Astrocyte (in vitro differentiated cells and primary cell): Measurements from ENCODE around the gene SV2C. TPM values are rescaled to one million over a fixed set of nuclear protein-coding genes. Genes with fewer than 3 reads are reported as not detected.

Source experiments
- DNase-seq: peaks from one replicate; pipeline ENCODE4 v3.0.0-alpha.2; 2010; ENCODE audit warnings: low read depth
- FAIRE-seq: peaks from 2 replicates; lab custom pipeline; 2011; peaks lifted over from hg19 to GRCh38; lab: Jason Lieb, UNC
- H2AFZ ChIP-seq: 2 replicates; pipeline ENCODE4 v1.6.0; 2012; ENCODE audit warnings: low read depth, low read length, inconsistent platforms
- H3K27ac ChIP-seq: 2 replicates; pipeline ENCODE4 v1.5.1; 2011; ENCODE audit warnings: low read depth, low read length, inconsistent platforms
- H3K27me3 ChIP-seq: 2 replicates; pipeline ENCODE4 v1.6.0; 2011; ENCODE audit warnings: low read length, inconsistent platforms; ENCODE audit not compliant: insufficient read depth
- H3K36me3 ChIP-seq: 2 replicates; pipeline ENCODE4 v1.5.1; 2011; ENCODE audit warnings: low read length, inconsistent platforms; ENCODE audit not compliant: insufficient read depth
- H3K4me1 ChIP-seq: 2 replicates; pipeline ENCODE4 v1.5.1; 2011; ENCODE audit warnings: low read length, inconsistent platforms; ENCODE audit not compliant: insufficient read depth
- H3K4me2 ChIP-seq: 2 replicates; pipeline ENCODE4 v1.6.0; 2012; ENCODE audit warnings: low read length, inconsistent platforms
- H3K4me3 ChIP-seq: 2 replicates; pipeline ENCODE4 v1.5.1; 2011; ENCODE audit warnings: low read depth, mild to moderate bottlenecking, low read length, inconsistent platforms; ENCODE audit not compliant: insufficient read depth
- H3K79me2 ChIP-seq: 2 replicates; pipeline ENCODE4 v1.6.0; 2012; ENCODE audit warnings: mild to moderate bottlenecking, low read length, inconsistent platforms; ENCODE audit not compliant: insufficient read depth
- H3K9ac ChIP-seq: 2 replicates; pipeline ENCODE4 v1.6.0; 2012; ENCODE audit warnings: mild to moderate bottlenecking, low read length, inconsistent platforms
- H3K9me3 ChIP-seq: 2 replicates; pipeline ENCODE4 v1.5.1; 2012; ENCODE audit warnings: low read depth, mild to moderate bottlenecking, low read length, inconsistent platforms; ENCODE audit not compliant: insufficient read depth
- H4K20me1 ChIP-seq: 2 replicates; pipeline ENCODE4 v1.6.0; 2012; ENCODE audit warnings: low read length, inconsistent platforms; ENCODE audit not compliant: insufficient read depth
- H3K27ac Mint-ChIP-seq: one replicate; pipeline ENCODE4 v1.8.0; 2021; ENCODE audit warnings: mild to moderate bottlenecking, mixed read lengths; ENCODE audit not compliant: unreplicated experiment
- H3K27me3 Mint-ChIP-seq: one replicate; pipeline ENCODE4 v1.8.0; 2021; ENCODE audit warnings: low read depth, mixed read lengths; ENCODE audit not compliant: unreplicated experiment
- H3K36me3 Mint-ChIP-seq: one replicate; pipeline ENCODE4 v1.8.0; 2021; ENCODE audit warnings: low read depth, mixed read lengths; ENCODE audit not compliant: unreplicated experiment
- H3K4me1 Mint-ChIP-seq: one replicate; pipeline ENCODE4 v1.8.0; 2021; ENCODE audit warnings: low read depth, mixed read lengths; ENCODE audit not compliant: unreplicated experiment
- H3K4me3 Mint-ChIP-seq: one replicate; pipeline ENCODE4 v1.8.0; 2021; ENCODE audit warnings: mild to moderate bottlenecking, moderate library complexity, mixed read lengths; ENCODE audit not compliant: unreplicated experiment
- H3K9me3 Mint-ChIP-seq: one replicate; pipeline ENCODE4 v1.8.0; 2021; ENCODE audit warnings: mild to moderate bottlenecking, mixed read lengths; ENCODE audit not compliant: unreplicated experiment
- EZH2 ChIP-seq: IDR thresholded peaks from 2 replicates; pipeline ENCODE4 v1.6.1; 2012; ENCODE audit warnings: mild to moderate bottlenecking, low read length, inconsistent platforms; ENCODE audit not compliant: insufficient read depth
- total RNA-seq: library from RNA; stranded (reverse); gene quantifications from 2 replicates; pipeline ENCODE4 v1.2.1, GENCODE V29; 2021
- TF ChIP-seq, protein P1 (sequence below): IDR thresholded peaks from 2 replicates; pipeline ENCODE4 v1.5.1; 2011; ENCODE audit warnings: low read depth, mild to moderate bottlenecking, inconsistent platforms, low read length, moderate library complexity; ENCODE audit not compliant: insufficient read depth

SV2C gene
- total RNA-seq, 1 donor from 2014 or later, result 0.05 TPM

DNA sequence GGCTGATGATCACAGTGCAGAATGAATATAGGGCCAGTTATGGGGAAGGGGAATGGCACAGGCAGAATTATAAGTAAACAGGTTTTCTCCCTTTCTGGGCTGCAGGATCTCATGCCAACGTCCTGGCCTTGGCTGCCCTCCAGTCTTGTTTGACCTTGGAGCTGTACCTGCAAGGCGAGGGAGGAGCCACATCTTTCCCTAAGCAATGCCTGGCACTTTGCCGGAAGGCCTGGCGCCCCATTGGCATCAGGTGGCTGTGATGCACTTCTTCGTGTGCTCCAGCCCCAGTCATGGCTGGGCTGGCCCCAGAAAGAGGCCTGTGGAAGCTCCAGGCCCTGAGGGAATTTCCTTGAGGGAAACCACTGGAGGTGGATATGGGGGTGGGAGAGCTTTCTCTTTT lies 303.2 kb downstream of the SV2C start:
- H3K27ac Mint-ChIP-seq, result no peak overlapping the region
- DNase-seq, result no peak
- no peaks in the 10 kb centered on the region for H3K36me3 Mint-ChIP-seq
- FAIRE-seq, result no peak
- TF ChIP-seq, protein P1, sequence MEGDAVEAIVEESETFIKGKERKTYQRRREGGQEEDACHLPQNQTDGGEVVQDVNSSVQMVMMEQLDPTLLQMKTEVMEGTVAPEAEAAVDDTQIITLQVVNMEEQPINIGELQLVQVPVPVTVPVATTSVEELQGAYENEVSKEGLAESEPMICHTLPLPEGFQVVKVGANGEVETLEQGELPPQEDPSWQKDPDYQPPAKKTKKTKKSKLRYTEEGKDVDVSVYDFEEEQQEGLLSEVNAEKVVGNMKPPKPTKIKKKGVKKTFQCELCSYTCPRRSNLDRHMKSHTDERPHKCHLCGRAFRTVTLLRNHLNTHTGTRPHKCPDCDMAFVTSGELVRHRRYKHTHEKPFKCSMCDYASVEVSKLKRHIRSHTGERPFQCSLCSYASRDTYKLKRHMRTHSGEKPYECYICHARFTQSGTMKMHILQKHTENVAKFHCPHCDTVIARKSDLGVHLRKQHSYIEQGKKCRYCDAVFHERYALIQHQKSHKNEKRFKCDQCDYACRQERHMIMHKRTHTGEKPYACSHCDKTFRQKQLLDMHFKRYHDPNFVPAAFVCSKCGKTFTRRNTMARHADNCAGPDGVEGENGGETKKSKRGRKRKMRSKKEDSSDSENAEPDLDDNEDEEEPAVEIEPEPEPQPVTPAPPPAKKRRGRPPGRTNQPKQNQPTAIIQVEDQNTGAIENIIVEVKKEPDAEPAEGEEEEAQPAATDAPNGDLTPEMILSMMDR, result no peak
- no peak for TF ChIP-seq EZH2
- Histone ChIP-seq H2AFZ (no peak overlapping the region), H3K9me3 (no peaks in the 10 kb centered on the region), H3K4me2 (no peak overlapping the region), H3K9ac (no peak overlapping the region), H3K27ac (no peak overlapping the region), H3K36me3 (no peaks in the 10 kb centered on the region), H3K27me3 (no peaks in the 10 kb centered on the region), H3K79me2 (no peaks in the 10 kb centered on the region), H4K20me1 (no peaks in the 10 kb centered on the region), H3K4me3 (no peak overlapping the region), H3K4me1 (no peaks in the 10 kb centered on the region)
- peaks cover 8% of the 10 kb centered on the region for H3K27me3 Mint-ChIP-seq
- no peaks in the 10 kb centered on the region for H3K9me3 Mint-ChIP-seq
- peaks cover 4% of the 10 kb centered on the region for H3K4me1 Mint-ChIP-seq
- H3K4me3 Mint-ChIP-seq, result no peak overlapping the region

DNA sequence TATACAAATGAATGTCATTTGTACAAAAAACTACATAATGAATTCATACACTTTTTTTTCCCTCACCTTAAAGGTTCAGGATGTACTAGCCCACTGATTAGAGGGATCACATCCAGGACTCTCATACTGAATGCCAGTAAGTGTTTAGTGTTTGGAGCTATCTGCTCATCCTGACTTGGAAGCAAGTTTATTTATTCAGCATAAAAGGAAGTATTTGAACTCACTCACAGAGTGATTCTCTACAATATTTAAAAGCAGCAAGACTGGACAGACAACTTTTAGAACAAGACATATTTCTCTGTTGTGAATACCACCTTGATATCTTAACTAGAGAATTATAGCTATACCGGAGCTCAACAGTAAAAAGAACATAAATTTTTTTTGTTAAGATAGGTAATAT lies 305.1 kb downstream of the SV2C start:
- H2AFZ ChIP-seq, result no peak overlapping the region
- H3K27ac Mint-ChIP-seq, result no peak overlapping the region

More for the DNA sequence above, 305.1 kb downstream of the SV2C start:
- Mint-ChIP-seq H3K9me3 (no peaks in the 10 kb centered on the region), H3K4me3 (no peak overlapping the region), H3K36me3 (no peaks in the 10 kb centered on the region), H3K4me1 (peaks cover 7% of the 10 kb centered on the region), H3K27me3 (peaks cover 5% of the 10 kb centered on the region)
- no peaks in the 10 kb centered on the region for H3K27me3 ChIP-seq
- no peak overlapping the region for H3K27ac ChIP-seq
- DNase-seq (no peak), FAIRE-seq (no peak)
- no peak overlapping the region for H3K4me3 ChIP-seq
- H3K36me3 ChIP-seq, result no peaks in the 10 kb centered on the region
- H3K9me3 ChIP-seq, result no peaks in the 10 kb centered on the region
- no peaks in the 10 kb centered on the region for H3K4me1 ChIP-seq
- H3K4me2 ChIP-seq, result no peak overlapping the region
- no peak overlapping the region for H3K9ac ChIP-seq
- no peaks in the 10 kb centered on the region for H3K79me2 ChIP-seq
- H4K20me1 ChIP-seq, result no peaks in the 10 kb centered on the region
- TF ChIP-seq EZH2, result no peak
- TF ChIP-seq, protein P1, result no peak
